MM.1S (cell line): ENCODE results near the gene FXYD2.

ENCODE experiments used
- DNase-seq: peaks from one replicate; pipeline ENCODE4 v3.0.0-alpha.2; 2015
- H2AFZ ChIP-seq: fragments of 300-600 bp; sonication (generic); 2 replicates; pipeline ENCODE4 v1.6.0; 2016; ENCODE audit warnings: antibody characterized with exemption, low read length
- H3F3A ChIP-seq: fragments of 300-600 bp; sonication (generic); 2 replicates; pipeline ENCODE4 v1.6.1; 2016; ENCODE audit warnings: mild to moderate bottlenecking, antibody characterized with exemption, low read length, moderate library complexity, mixed read lengths; ENCODE audit not compliant: insufficient read depth
- H3K27ac ChIP-seq: fragments of 300-600 bp; sonication (generic); 2 replicates; pipeline ENCODE4 v1.5.1; 2016; ENCODE audit warnings: mild to moderate bottlenecking, low read length
- H3K27me3 ChIP-seq: fragments of 300-600 bp; sonication (generic); replicated peaks from 2 replicates; pipeline ENCODE4 v1.6.0; 2016; ENCODE audit warnings: low read length; ENCODE audit not compliant: insufficient read depth
- H3K36me3 ChIP-seq: fragments of 300-600 bp; sonication (generic); replicated peaks from 2 replicates; pipeline ENCODE4 v1.6.1; 2016; ENCODE audit warnings: mild to moderate bottlenecking, low read length, mixed read lengths; ENCODE audit not compliant: insufficient read depth
- H3K4me1 ChIP-seq: fragments of 300-600 bp; sonication (generic); 2 replicates; pipeline ENCODE4 v1.6.1; 2016; ENCODE audit warnings: low read length, mixed read lengths
- H3K4me2 ChIP-seq: fragments of 300-600 bp; sonication (generic); 2 replicates; pipeline ENCODE4 v1.6.0; 2016; ENCODE audit warnings: low read depth, low read length
- H3K4me3 ChIP-seq: fragments of 300-600 bp; sonication (generic); 2 replicates; pipeline ENCODE4 v1.5.1; 2016; ENCODE audit warnings: low read length, mixed read lengths
- H3K79me2 ChIP-seq: fragments of 300-600 bp; sonication (generic); 2 replicates; pipeline ENCODE4 v1.6.1; 2016; ENCODE audit warnings: mixed run types, low read length, mixed read lengths
- H3K9ac ChIP-seq: fragments of 300-600 bp; sonication (generic); 2 replicates; pipeline ENCODE4 v1.6.1; 2016; ENCODE audit warnings: low read length, mixed read lengths
- H3K9me2 ChIP-seq: fragments of 300-600 bp; sonication (generic); replicated peaks from 2 replicates; pipeline ENCODE4 v1.6.1; 2016; ENCODE audit warnings: mild to moderate bottlenecking, low read length, mixed read lengths; ENCODE audit not compliant: insufficient read depth
- H3K9me3 ChIP-seq: fragments of 300-600 bp; sonication (generic); replicated peaks from 2 replicates; pipeline ENCODE4 v1.6.1; 2016; ENCODE audit warnings: mild to moderate bottlenecking, low read length, mixed read lengths; ENCODE audit not compliant: insufficient read depth
- H4K20me1 ChIP-seq: fragments of 300-600 bp; sonication (generic); 2 replicates; pipeline ENCODE4 v1.6.1; 2016; ENCODE audit warnings: mild to moderate bottlenecking, low read length, moderate library complexity, mixed read lengths; ENCODE audit not compliant: insufficient read depth
- CTCF ChIP-seq: fragments of 300-600 bp; sonication (generic); IDR thresholded peaks from 2 replicates; pipeline ENCODE4 v1.5.1; 2016; ENCODE audit warnings: antibody characterized with exemption, low read length, mixed read lengths
- EZH2 ChIP-seq: fragments of 300-600 bp; sonication (generic); optimal IDR thresholded peaks from 2 replicates; pipeline ENCODE3; 2017; ENCODE audit warnings: low read depth, mild to moderate bottlenecking, antibody characterized with exemption, low read length, mixed read lengths
- EZH2phosphoT487 ChIP-seq: fragments of 300-600 bp; sonication (generic); IDR thresholded peaks from 2 replicates; pipeline ENCODE4 v1.6.1; 2018; ENCODE audit warnings: antibody characterized with exemption, low read length

The FXYD2 gene

GRCh38 chr11:117835576-117835975, 11.0 kb upstream of the FXYD2 start:
- H3K36me3 ChIP-seq = no peaks in the 10 kb centered on the region
- H3K9me2 ChIP-seq = no peaks in the 10 kb centered on the region
- H4K20me1 ChIP-seq = no peaks in the 10 kb centered on the region
- no peaks in the 10 kb centered on the region for H3F3A ChIP-seq
- no peak for DNase-seq
- no peaks in the 10 kb centered on the region for H3K9me3 ChIP-seq
- no peak overlapping the region for H3K27ac ChIP-seq
- H3K4me2 ChIP-seq = no peak overlapping the region
- TF ChIP-seq EZH2 = no peak
- no peak for TF ChIP-seq CTCF
- no peak for TF ChIP-seq EZH2phosphoT487
- no peak overlapping the region for H3K9ac ChIP-seq
- H3K27me3 ChIP-seq = peaks cover 41% of the 10 kb centered on the region
- H3K79me2 ChIP-seq = no peaks in the 10 kb centered on the region
- H3K4me1 ChIP-seq = no peaks in the 10 kb centered on the region
- H2AFZ ChIP-seq = no peak overlapping the region
- no peak overlapping the region for H3K4me3 ChIP-seq

GRCh38 chr11:117834838-117835443, 10.4 kb upstream of the FXYD2 start:
- Histone ChIP-seq H3K9me3 (no peaks in the 10 kb centered on the region), H3F3A (no peaks in the 10 kb centered on the region), H4K20me1 (no peaks in the 10 kb centered on the region), H3K27me3 (peaks cover 45% of the 10 kb centered on the region), H3K9ac (no peak overlapping the region), H3K27ac (no peak overlapping the region), H3K4me2 (no peak overlapping the region), H3K36me3 (no peaks in the 10 kb centered on the region), H3K4me3 (no peak overlapping the region), H3K79me2 (no peaks in the 10 kb centered on the region), H2AFZ (no peak overlapping the region), H3K4me1 (no peaks in the 10 kb centered on the region), H3K9me2 (no peaks in the 10 kb centered on the region)
- DNase-seq = no peak
- TF ChIP-seq EZH2phosphoT487 = no peak

DNA sequence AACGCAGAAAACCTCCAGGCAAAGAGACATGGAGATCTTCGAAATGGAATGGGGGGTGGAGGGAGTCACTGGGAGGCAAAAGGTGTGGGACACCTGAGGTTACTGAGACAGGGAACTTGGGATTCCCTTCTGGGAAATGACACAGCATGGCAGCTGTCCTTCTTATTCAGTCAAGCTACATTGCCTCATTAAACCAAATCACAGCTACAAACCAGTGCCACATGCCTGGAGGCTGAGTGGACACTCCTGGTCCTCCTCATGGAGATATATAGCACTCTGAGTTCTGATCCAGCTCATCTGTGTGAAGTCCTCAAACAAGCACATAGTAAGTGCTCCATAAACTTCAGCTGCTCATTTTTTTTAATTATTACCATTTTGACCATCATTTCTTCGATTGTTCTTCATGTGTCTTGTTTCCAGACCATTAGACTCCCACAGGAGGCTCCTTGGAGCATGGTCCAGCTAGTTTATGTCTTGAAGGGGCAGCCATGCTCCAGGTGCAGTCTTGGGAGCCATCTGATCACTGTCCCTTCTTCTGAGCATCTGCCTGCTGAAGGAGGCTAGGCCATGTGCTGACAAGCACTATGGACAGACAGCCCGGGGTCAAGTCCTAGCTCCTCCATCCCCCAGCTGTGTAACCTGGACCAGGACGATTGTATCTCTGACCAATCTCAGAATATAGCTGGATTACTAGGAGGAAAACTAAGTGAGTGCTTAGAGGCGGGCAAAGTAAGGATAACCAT, 9.7 kb upstream of the FXYD2 start:
- Histone ChIP-seq H3F3A (no peaks in the 10 kb centered on the region), H3K4me3 (no peak overlapping the region), H3K9me3 (no peaks in the 10 kb centered on the region), H3K79me2 (no peaks in the 10 kb centered on the region), H3K9me2 (no peaks in the 10 kb centered on the region), H4K20me1 (no peaks in the 10 kb centered on the region), H3K4me1 (no peaks in the 10 kb centered on the region), H3K9ac (no peak overlapping the region), H3K27me3 (peaks cover 38% of the 10 kb centered on the region), H3K4me2 (no peak overlapping the region), H3K27ac (no peak overlapping the region), H2AFZ (no peak overlapping the region), H3K36me3 (no peaks in the 10 kb centered on the region)
- TF ChIP-seq CTCF (no peak), EZH2phosphoT487 (no peak), EZH2 (no peak)
- no peak for DNase-seq

DNA sequence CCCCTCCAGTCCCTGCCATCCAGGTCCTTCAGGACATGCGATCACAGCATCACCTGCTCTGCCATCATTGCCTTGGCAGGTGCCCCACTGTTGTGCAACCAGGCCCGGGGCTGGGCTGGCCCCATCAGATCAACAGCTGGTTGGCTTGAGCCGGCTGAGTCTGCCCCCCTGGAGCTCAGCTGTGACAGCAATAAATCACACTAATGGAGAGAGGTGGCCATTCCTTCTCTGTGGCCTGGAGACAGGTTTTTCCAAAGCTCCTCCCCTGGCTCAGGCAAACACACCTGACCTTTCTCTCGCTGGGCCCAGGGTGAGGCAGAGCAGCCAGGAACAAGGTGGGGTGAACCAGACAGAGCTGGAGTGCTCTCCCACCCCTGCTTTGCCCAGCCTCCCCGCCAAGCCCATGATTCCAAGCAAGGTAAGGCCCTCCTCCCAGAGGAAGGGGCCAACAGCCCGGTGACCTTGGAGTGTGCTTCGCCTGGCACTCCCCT, 8.9 kb upstream of the FXYD2 start:
- H3K9me2 ChIP-seq = no peaks in the 10 kb centered on the region
- peaks cover 33% of the 10 kb centered on the region for H3K27me3 ChIP-seq
- H3K36me3 ChIP-seq = no peaks in the 10 kb centered on the region
- H3K9me3 ChIP-seq = no peaks in the 10 kb centered on the region
- H3F3A ChIP-seq = no peaks in the 10 kb centered on the region
- H3K4me1 ChIP-seq = no peaks in the 10 kb centered on the region
- TF ChIP-seq EZH2phosphoT487 = no peak
- TF ChIP-seq CTCF = no peak
- no peak for TF ChIP-seq EZH2
- H3K79me2 ChIP-seq = no peaks in the 10 kb centered on the region
- H3K4me2 ChIP-seq = no peak overlapping the region
- no peak for DNase-seq
- H3K4me3 ChIP-seq = no peak overlapping the region
- no peak overlapping the region for H2AFZ ChIP-seq
- no peaks in the 10 kb centered on the region for H4K20me1 ChIP-seq
- H3K9ac ChIP-seq = no peak overlapping the region
- no peak overlapping the region for H3K27ac ChIP-seq
